GM12874 (cell line): ENCODE measurements around the gene SDCCAG8.

Experiments used
- CTCF ChIP-seq: IDR thresholded peaks from 2 replicates; pipeline ENCODE4 v1.5.1; 2011; ENCODE audit warnings: low read depth, mild to moderate bottlenecking, control low read depth, low read length, moderate library complexity; ENCODE audit not compliant: insufficient read depth

Gene SDCCAG8

GRCh38 chr1:243378669-243379068 is 122.8 kb downstream of the SDCCAG8 start:
- no peak for TF ChIP-seq CTCF

- no peak for TF ChIP-seq CTCF
Observed at GRCh38 chr1:243379208-243379607, 123.4 kb downstream of the SDCCAG8 start.

- no peak for TF ChIP-seq CTCF
Observed at GRCh38 chr1:243379706-243380105, 123.9 kb downstream of the SDCCAG8 start.

- no peak for TF ChIP-seq CTCF
Observed at GRCh38 chr1:243388276-243388675, 132.4 kb downstream of the SDCCAG8 start.

GRCh38 chr1:243390162-243390791 is 134.4 kb downstream of the SDCCAG8 start:
- TF ChIP-seq CTCF: no peak

GRCh38 chr1:243391355-243391754 is 135.5 kb downstream of the SDCCAG8 start:
- no peak for TF ChIP-seq CTCF

GRCh38 chr1:243393096-243393495 is 137.3 kb downstream of the SDCCAG8 start:
- TF ChIP-seq CTCF: no peak
